ENCODE data around the gene ISG20. TPM values are rescaled to one million over a fixed set of nuclear protein-coding genes. Genes with fewer than 3 reads are reported as not detected.

The ISG20 gene
- total and polyA plus RNA-seq, 12 donors = 2.0 to 23.0 (median 4.5) TPM

DNA sequence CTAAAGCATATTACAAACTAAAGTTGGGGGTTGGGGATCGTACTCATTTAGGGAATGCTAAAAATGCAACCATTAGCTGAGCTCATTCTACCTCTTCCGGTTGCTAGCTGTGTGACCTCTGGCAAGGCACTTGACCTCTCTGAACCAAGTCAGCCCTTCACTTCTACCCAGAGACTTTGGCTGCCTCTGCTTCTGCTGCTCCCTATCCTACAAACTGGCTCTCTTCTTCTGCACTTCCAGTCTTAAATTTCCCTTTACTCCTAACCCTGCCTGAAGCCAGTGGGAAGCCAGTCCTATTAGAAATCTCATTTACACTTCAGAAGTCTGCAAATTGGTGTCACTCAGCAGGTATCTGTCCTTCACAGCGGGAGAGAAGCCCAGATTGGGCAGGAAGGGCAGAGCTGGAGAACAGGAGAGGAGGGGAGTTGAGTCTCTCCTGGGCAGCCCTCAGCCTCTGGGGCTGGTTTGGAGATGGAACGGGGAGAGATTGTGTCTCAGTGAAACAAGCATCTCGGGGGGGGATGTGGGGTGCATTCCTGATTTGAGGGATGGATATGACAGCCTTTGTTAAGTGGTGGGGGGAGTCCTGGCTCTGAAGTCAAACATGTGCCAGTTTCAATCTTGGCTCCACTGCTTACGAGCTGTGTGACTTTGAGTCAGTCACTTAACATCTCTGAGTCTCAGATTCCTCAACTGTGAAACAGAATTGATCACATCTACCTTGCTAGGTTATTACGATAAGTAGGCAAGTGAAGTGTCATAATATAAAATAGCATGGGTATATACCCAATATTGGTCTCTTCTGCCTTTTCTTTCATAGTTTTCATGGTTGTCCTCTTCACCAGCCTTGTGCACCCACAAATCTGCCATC is 25.5 kb upstream of the ISG20 start:
- Histone ChIP-seq H3K36me3 (no peaks in the 10 kb centered on the region), H3K27ac (no peak overlapping the region), H3K4me3 (no peak overlapping the region), H3K27me3 (peaks cover 0 to 6% (median under 1%) of the 10 kb centered on the region in 7 donors), H3K9me3 (no peaks in the 10 kb centered on the region), H3K4me1 (peaks cover 0 to 4% (median 0%) of the 10 kb centered on the region in 9 donors)
- DNase-seq (no peak), ATAC-seq (no peak)
- TF ChIP-seq, protein P1, sequence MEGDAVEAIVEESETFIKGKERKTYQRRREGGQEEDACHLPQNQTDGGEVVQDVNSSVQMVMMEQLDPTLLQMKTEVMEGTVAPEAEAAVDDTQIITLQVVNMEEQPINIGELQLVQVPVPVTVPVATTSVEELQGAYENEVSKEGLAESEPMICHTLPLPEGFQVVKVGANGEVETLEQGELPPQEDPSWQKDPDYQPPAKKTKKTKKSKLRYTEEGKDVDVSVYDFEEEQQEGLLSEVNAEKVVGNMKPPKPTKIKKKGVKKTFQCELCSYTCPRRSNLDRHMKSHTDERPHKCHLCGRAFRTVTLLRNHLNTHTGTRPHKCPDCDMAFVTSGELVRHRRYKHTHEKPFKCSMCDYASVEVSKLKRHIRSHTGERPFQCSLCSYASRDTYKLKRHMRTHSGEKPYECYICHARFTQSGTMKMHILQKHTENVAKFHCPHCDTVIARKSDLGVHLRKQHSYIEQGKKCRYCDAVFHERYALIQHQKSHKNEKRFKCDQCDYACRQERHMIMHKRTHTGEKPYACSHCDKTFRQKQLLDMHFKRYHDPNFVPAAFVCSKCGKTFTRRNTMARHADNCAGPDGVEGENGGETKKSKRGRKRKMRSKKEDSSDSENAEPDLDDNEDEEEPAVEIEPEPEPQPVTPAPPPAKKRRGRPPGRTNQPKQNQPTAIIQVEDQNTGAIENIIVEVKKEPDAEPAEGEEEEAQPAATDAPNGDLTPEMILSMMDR (IDR thresholded peaks at IDR 0.05) = no peak
- intact Hi-C loops (cut with DNase I) = loop anchor here in 6 of 10 donors (2.0 to 10.0 kb wide), 3 partner anchors 69 to 137 kb away; partner anchors contain the start of gene DET1 (in 1 of the 6)
- WGBS, 2 donors = 39 to 46% methylated on average over 7 of the region's 7 CpGs

DNA sequence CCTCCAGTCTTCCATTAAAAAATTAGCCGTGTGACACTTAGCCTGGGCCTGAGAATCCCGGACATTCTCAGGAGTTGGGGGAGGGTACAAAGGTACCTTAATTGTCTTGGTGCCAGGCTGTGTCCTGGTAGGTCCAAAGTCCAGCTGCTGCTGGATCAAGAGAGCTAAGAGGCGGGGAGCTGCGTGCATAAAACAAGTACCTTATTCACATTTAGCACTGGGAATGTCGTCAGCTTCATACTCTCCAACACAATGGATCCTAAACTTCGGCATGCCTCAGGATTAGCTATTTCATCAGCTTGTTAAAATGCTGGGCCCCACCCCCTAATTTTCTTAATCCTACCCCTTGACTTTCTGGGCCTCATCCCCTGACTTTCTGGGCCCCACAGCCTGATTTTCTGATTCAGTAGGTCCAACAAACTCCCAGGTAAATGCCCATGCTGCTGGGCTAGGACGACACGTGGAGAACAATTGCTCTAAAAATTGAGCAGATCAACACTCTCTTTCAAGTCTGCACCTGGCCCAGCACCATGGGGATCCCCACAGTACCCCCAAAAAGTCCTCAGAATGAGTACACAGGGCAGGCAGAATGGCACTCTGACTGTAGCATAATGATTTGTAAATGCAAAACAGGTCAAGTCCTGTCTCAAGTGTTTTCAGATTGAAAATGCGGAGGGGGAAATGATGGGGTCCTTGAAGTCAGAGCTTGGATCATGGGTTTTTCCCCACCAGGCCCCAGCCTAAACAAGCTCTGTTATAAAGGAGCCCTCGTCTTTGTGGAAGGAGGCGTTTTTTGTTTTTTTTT is 23.3 kb upstream of the ISG20 start:
- intact Hi-C loops (cut with DNase I) = loop anchor here in 2 of 10 donors (2.0 to 10.0 kb wide), 2 partner anchors 71 to 139 kb away; partner anchors contain the start of gene DET1 (in 1 of the 2)
- peaks cover 0 to 4% (median 1%) of the 10 kb centered on the region in 9 donors for H3K4me1 ChIP-seq
- H3K9me3 ChIP-seq = no peaks in the 10 kb centered on the region
- no peaks in the 10 kb centered on the region for H3K27me3 ChIP-seq
- DNase-seq (no peak), ATAC-seq (no peak)
- no peak overlapping the region for H3K27ac ChIP-seq
- WGBS, 2 donors = 74 to 76% methylated on average over 11 of the region's 11 CpGs
- H3K4me3 ChIP-seq = no peak overlapping the region
- H3K36me3 ChIP-seq = no peaks in the 10 kb centered on the region
- TF ChIP-seq, protein P1 (IDR thresholded peaks at IDR 0.05) = no peak

DNA sequence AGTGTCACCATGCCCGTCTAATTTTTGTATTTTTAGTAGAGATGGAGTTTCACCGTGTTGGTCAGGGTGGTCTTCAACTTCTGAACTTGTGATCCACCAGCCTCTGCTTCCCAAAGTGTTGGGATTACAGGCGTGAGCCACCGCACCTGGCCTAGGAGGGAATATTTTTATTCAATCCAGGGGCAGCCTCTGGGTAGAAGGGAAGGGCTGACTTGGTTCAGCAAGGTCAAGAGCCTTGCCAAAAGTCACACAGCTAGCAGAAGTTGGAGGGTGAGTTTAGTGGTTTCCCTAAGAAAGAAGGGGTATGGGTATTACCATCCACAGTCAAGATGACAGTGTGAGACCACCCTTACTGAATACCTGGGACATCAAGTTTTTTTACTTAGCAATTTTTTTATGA is 22.6 kb upstream of the ISG20 start:
- Histone ChIP-seq H3K4me1 (peaks cover 0 to 9% (median 6%) of the 10 kb centered on the region in 9 donors), H3K36me3 (no peaks in the 10 kb centered on the region), H3K27ac (no peak overlapping the region), H3K4me3 (no peak overlapping the region), H3K27me3 (no peaks in the 10 kb centered on the region), H3K9me3 (no peaks in the 10 kb centered on the region)
- DNase-seq (no peak), ATAC-seq (no peak)
- 81 to 87% methylated on average over 4 of the region's 4 CpGs for WGBS, 2 donors
- intact Hi-C loops (cut with DNase I) = loop anchor here in 1 of 10 donors (10.0 kb wide), 1 partner anchor 71 kb away; the partner anchor contains the start of gene DET1
- TF ChIP-seq, protein P1 (IDR thresholded peaks at IDR 0.05) = no peak
